T-helper 22 cell (primary cell): ENCODE results near the gene SLC25A13.

Experiments
- DNase-seq: peaks from one replicate; pipeline ENCODE4 v3.0.0-alpha.2; 2020; ENCODE audit warnings: low read depth

The SLC25A13 gene

GRCh38 chr7:96322373-96322695 is 436 bp upstream of the SLC25A13 start:
- no peak for DNase-seq

- DNase-seq, result no peak
Observed at GRCh38 chr7:96321031-96321657, 754 bp downstream of the SLC25A13 start.

- no peak for DNase-seq
Observed at GRCh38 chr7:96320442-96320841, 1.5 kb downstream of the SLC25A13 start.

GRCh38 chr7:96319439-96319838 is 2.5 kb downstream of the SLC25A13 start:
- no peak for DNase-seq

- DNase-seq, result no peak
Observed at GRCh38 chr7:96316949-96317348, 4.9 kb downstream of the SLC25A13 start.

GRCh38 chr7:96315125-96315512 is 6.8 kb downstream of the SLC25A13 start:
- DNase-seq, result no peak

- no peak for DNase-seq
Observed at GRCh38 chr7:96314402-96315124, 7.3 kb downstream of the SLC25A13 start.

GRCh38 chr7:96313940-96314339 is 8.0 kb downstream of the SLC25A13 start:
- no peak for DNase-seq

- DNase-seq, result no peak
Observed at GRCh38 chr7:96312502-96312901, 9.4 kb downstream of the SLC25A13 start.

- DNase-seq, result no peak
Observed at GRCh38 chr7:96311967-96312366, 9.9 kb downstream of the SLC25A13 start.

GRCh38 chr7:96310110-96310509 is 11.8 kb downstream of the SLC25A13 start:
- no peak for DNase-seq

- DNase-seq, result no peak
Observed at GRCh38 chr7:96308950-96309263, 13.0 kb downstream of the SLC25A13 start.

- DNase-seq, result no peak
Observed at GRCh38 chr7:96308253-96308949, 13.5 kb downstream of the SLC25A13 start.

GRCh38 chr7:96306385-96307125 is 15.3 kb downstream of the SLC25A13 start:
- DNase-seq, result no peak

GRCh38 chr7:96305915-96306314 is 16.0 kb downstream of the SLC25A13 start:
- DNase-seq, result no peak

- DNase-seq, result no peak
Observed at GRCh38 chr7:96304573-96304972, 17.3 kb downstream of the SLC25A13 start.

GRCh38 chr7:96303686-96304443 is 18.0 kb downstream of the SLC25A13 start:
- no peak for DNase-seq

- DNase-seq, result no peak
Observed at GRCh38 chr7:96303105-96303685, 18.7 kb downstream of the SLC25A13 start.

- DNase-seq, result no peak
Observed at GRCh38 chr7:96300986-96301385, 20.9 kb downstream of the SLC25A13 start.

- no peak for DNase-seq
Observed at GRCh38 chr7:96300502-96300901, 21.4 kb downstream of the SLC25A13 start.

GRCh38 chr7:96299496-96299895 is 22.4 kb downstream of the SLC25A13 start:
- DNase-seq, result no peak

- DNase-seq, result no peak
Observed at GRCh38 chr7:96297876-96298275, 24.0 kb downstream of the SLC25A13 start.
